Nephron (organoid): ENCODE data around the gene BARX2.

Source experiments
- H3K27ac Mint-ChIP-seq, 3 experiments: 2 replicates each; pipeline ENCODE4 v1.8.0; 2020; ENCODE audit warnings: mixed read lengths in 3 of 3, mild to moderate bottlenecking in 2 of 3, moderate library complexity in 1 of 3
- H3K27me3 Mint-ChIP-seq: 2 replicates; pipeline ENCODE4 v1.8.0; 2021; ENCODE audit warnings: low read depth, mild to moderate bottlenecking, moderate library complexity, mixed read lengths
- H3K36me3 Mint-ChIP-seq: 2 replicates; pipeline ENCODE4 v1.8.0; 2020; ENCODE audit warnings: low read depth, mixed read lengths
- H3K4me1 Mint-ChIP-seq: 2 replicates; pipeline ENCODE4 v1.8.0; 2020; ENCODE audit warnings: mixed read lengths
- H3K4me3 Mint-ChIP-seq, 3 experiments: 2 replicates each; pipeline ENCODE4 v1.8.0; 2020; ENCODE audit warnings: mild to moderate bottlenecking in 3 of 3, mixed read lengths in 3 of 3, moderate library complexity in 2 of 3
- H3K9me3 Mint-ChIP-seq: 2 replicates; pipeline ENCODE4 v1.8.0; 2020; ENCODE audit warnings: mixed read lengths
- TF ChIP-seq, protein P1 (sequence below), 3 experiments: fragments of 200-600 bp; sonication (generic); IDR thresholded peaks; one replicate each; pipeline ENCODE4 v1.5.0; 2021; ENCODE audit warnings: antibody characterized with exemption in 3 of 3; ENCODE audit not compliant: unreplicated experiment in 3 of 3

The BARX2 gene

DNA sequence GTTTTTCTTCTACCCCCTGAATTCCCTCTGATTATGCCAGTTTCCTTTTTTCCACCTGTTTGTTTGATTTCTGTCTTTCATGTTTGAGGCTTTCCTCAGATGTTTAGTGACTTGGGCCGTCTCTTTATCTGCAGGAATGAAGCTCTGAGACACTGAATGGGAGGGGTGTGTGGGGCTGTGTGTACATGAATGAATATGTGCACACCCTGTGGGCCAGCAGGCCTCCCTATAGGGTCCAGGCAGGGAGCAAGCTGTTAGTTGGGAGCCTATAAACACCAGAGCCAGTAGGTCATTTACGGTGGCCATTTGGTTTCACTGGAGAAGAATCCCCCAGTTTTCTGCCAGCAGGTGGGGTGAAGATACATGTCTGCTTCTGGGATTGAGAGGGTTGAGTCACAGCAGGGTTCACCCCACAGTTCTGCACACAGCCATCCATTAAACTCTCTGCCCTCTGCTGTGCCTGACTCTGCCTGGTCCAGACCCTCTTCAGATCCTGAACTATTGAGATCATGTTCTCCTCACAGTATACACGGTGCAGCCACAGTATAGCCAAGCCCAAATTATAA is 34.8 kb downstream of the BARX2 start:
- H3K4me1 Mint-ChIP-seq, result peaks cover 16% of the 10 kb centered on the region
- TF ChIP-seq, protein P1, sequence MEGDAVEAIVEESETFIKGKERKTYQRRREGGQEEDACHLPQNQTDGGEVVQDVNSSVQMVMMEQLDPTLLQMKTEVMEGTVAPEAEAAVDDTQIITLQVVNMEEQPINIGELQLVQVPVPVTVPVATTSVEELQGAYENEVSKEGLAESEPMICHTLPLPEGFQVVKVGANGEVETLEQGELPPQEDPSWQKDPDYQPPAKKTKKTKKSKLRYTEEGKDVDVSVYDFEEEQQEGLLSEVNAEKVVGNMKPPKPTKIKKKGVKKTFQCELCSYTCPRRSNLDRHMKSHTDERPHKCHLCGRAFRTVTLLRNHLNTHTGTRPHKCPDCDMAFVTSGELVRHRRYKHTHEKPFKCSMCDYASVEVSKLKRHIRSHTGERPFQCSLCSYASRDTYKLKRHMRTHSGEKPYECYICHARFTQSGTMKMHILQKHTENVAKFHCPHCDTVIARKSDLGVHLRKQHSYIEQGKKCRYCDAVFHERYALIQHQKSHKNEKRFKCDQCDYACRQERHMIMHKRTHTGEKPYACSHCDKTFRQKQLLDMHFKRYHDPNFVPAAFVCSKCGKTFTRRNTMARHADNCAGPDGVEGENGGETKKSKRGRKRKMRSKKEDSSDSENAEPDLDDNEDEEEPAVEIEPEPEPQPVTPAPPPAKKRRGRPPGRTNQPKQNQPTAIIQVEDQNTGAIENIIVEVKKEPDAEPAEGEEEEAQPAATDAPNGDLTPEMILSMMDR (IDR thresholded peaks at IDR 0.05; ENCODE audit: unreplicated experiment in 3 of 3), result no peak
- H3K27me3 Mint-ChIP-seq, result no peaks in the 10 kb centered on the region
- H3K27ac Mint-ChIP-seq, result peak overlapping the region in 1 of 3 experiments; percentile 10
- H3K9me3 Mint-ChIP-seq, result no peaks in the 10 kb centered on the region
- H3K4me3 Mint-ChIP-seq, result no peak overlapping the region
- H3K36me3 Mint-ChIP-seq, result no peaks in the 10 kb centered on the region

DNA sequence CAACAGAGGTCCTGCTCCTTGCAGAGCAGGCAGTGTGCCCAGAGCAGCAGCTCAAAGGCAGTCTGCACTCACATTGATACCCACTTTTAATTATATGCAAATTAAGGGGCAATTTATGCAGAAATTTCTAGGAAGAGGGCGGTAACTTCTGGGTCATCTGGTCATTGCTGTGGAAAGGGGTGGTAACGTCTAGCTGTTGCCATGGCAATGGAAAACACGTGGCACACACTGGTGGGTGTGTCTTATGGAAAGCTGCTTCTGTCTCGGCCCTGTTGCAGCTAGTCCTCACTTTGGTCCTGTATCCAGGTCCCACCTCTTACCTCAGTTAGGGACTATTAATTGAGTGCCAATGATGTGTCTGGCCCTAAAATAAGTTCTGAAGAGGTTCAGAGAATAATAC is 36.8 kb downstream of the BARX2 start:
- no peaks in the 10 kb centered on the region for H3K36me3 Mint-ChIP-seq
- H3K9me3 Mint-ChIP-seq, result no peaks in the 10 kb centered on the region
- H3K4me3 Mint-ChIP-seq, result no peak overlapping the region
- peaks cover 23% of the 10 kb centered on the region for H3K4me1 Mint-ChIP-seq
- H3K27me3 Mint-ChIP-seq, result no peaks in the 10 kb centered on the region
- H3K27ac Mint-ChIP-seq, result no peak overlapping the region
- TF ChIP-seq, protein P1 (IDR thresholded peaks at IDR 0.05; ENCODE audit: unreplicated experiment in 3 of 3), result no peak

DNA sequence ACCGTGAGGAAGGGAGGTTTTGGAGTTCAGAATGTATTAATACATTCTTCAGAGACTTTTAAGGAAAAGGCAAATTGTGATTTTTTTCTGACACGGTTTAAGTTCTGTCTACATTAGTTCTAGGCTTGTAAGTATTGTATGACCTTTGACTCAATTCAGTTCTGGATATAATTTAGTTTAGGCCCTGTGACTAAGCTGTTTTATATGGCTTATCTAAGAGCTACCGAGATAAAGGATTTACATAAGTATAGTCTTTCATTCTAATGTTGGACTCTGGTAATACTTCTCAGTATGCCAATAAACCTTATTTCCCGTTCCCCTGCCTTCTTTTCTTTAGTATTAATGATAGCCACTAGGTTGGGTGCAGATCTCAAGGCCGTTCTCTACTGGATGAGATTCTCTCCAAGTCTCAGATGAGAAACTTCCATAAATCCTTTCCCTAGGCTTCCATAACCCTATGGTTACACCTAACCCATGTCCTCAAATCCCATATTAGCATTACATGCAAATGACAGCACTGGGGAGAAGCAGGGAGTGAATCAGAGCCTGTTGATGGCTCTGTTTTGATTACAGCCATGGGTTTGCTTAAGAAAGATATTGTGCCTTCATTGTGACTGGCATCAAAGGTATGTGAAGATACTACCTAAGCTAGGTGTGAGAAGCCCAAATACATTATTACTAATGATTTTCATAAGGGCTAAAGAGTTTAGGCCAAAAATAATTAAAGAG is 38.7 kb downstream of the BARX2 start:
- peaks cover 6% of the 10 kb centered on the region for H3K27me3 Mint-ChIP-seq
- H3K4me3 Mint-ChIP-seq, result no peak overlapping the region
- no peaks in the 10 kb centered on the region for H3K36me3 Mint-ChIP-seq
- H3K27ac Mint-ChIP-seq, result no peak overlapping the region
- TF ChIP-seq, protein P1 (IDR thresholded peaks at IDR 0.05; ENCODE audit: unreplicated experiment in 3 of 3), result no peak
- peaks cover 26% of the 10 kb centered on the region for H3K4me1 Mint-ChIP-seq
- no peaks in the 10 kb centered on the region for H3K9me3 Mint-ChIP-seq

DNA sequence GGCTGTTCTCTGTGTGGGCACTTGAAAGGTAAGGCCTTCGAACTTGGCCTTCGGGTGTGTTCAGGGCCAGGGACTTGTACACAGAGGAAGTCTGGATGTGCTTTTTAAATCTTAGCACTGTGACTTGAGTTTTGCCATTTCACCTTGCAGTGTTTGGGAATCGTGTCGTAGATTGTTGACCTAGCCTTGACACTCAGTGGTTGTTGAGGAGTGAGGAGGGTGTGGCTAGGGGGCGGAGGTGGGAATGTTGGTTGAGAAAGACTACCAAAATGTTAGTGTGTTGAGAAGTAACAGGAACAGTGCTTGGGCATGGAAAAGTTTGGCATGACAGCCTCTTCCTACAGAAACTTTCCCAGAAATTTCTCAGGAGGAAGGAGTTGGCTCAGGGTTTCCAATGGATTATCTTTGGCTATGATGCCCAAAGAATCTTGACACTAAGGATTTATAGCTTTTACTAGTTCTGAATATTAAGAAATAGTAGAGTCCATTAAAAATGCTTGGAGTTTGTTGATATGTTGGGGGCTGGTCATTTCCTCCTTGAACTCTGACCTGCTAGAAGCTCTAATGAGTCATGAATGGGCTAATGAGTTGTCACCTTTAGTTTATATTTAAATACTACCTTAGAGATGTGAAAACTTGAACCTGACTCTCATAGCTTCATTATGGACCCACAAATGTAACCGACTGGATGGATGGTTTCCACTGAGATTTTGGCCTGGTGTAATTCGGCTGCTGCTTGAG is 40.6 kb downstream of the BARX2 start:
- H3K27ac Mint-ChIP-seq, result no peak overlapping the region
- H3K36me3 Mint-ChIP-seq, result no peaks in the 10 kb centered on the region
- TF ChIP-seq, protein P1 (IDR thresholded peaks at IDR 0.05; ENCODE audit: unreplicated experiment in 3 of 3), result no peak
- peaks cover 19% of the 10 kb centered on the region for H3K4me1 Mint-ChIP-seq
- H3K9me3 Mint-ChIP-seq, result no peaks in the 10 kb centered on the region
- no peak overlapping the region for H3K4me3 Mint-ChIP-seq
- H3K27me3 Mint-ChIP-seq, result peaks cover 9% of the 10 kb centered on the region

DNA sequence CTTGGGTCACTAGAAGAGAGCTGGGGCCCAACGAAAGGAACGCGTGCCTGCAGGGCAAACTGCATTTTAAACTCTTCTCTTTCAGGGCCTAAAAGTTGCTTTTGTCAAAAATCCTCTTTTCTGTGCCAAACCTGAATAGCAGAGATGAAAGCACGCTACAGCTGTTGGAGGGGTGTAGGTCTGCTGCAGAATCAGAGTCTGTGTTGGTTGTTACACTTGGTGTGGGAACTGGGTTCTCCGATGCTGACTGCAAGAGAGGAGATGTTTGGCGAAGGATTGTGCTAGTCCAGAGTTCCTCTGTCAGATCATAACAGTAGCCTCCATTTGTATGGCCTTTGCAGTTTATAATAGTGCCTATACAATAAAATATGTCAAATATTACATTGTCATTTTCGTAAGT is 41.8 kb downstream of the BARX2 start:
- no peaks in the 10 kb centered on the region for H3K36me3 Mint-ChIP-seq

More for the DNA sequence above, 41.8 kb downstream of the BARX2 start:
- H3K27ac Mint-ChIP-seq, result no peak overlapping the region
- no peaks in the 10 kb centered on the region for H3K9me3 Mint-ChIP-seq
- no peak overlapping the region for H3K4me3 Mint-ChIP-seq
- H3K4me1 Mint-ChIP-seq, result peaks cover 19% of the 10 kb centered on the region
- TF ChIP-seq, protein P1 (IDR thresholded peaks at IDR 0.05; ENCODE audit: unreplicated experiment in 3 of 3), result no peak
- H3K27me3 Mint-ChIP-seq, result peaks cover 16% of the 10 kb centered on the region
